ENCODE data around the gene NR1D1.

GRCh38 chr17:40076591-40076990, 23.8 kb downstream of the NR1D1 start:
- TF ChIP-seq CTCF (IDR thresholded peaks at IDR 0.05) (no peak), POLR2A (IDR thresholded peaks at IDR 0.05) (no peak)
